HepG2 (cell line): Measurements from ENCODE around the gene TRIM8. TPM values are rescaled to one million over a fixed set of nuclear protein-coding genes. Genes with fewer than 3 reads are reported as not detected.

Experiments
- BCLAF1 ChIP-seq: fragments of 450-650 bp; IDR thresholded peaks from 2 replicates; pipeline ENCODE4 v1.6.1; 2017; ENCODE audit warnings: mild to moderate bottlenecking
- LCORL ChIP-seq, 2 experiments: fragments of 450-650 bp in 1 of 2; sonication (generic) in 1 of 2; formaldehyde crosslinking in 1 of 2; IDR thresholded peaks; 2 replicates each; pipeline versions ENCODE4 v1.5.0 to v1.6.1; 2017 to 2020; ENCODE audit warnings: antibody characterized with exemption in 1 of 2, missing genetic modification reagents in 1 of 2
- LRRFIP1 ChIP-seq: sonication (generic); formaldehyde crosslinking; conservative IDR thresholded peaks from 2 replicates; pipeline ENCODE4 v1.4.0; 2020; ENCODE audit warnings: missing genetic modification reagents
- NCOR1 ChIP-seq: fragments of 200-600 bp; sonication (generic); IDR thresholded peaks from 2 replicates; pipeline ENCODE4 v1.7.0; 2017; ENCODE audit warnings: antibody characterized with exemption, low read length, borderline replicate concordance
- NFAT5 ChIP-seq: sonication (generic); formaldehyde crosslinking; IDR thresholded peaks from 2 replicates; pipeline ENCODE4 v1.4.0; 2020; ENCODE audit warnings: missing genetic modification reagents
- NFE2L2 ChIP-seq: fragments of 150-350 bp; IDR thresholded peaks from 2 replicates; pipeline ENCODE4 v1.6.1; 2014; ENCODE audit warnings: low read length
- PBX3 ChIP-seq: sonication (generic); formaldehyde crosslinking; IDR thresholded peaks from 2 replicates; pipeline ENCODE4 v1.8.1; 2023; ENCODE audit warnings: missing genetic modification reagents, inconsistent platforms, borderline replicate concordance
- RCOR2 ChIP-seq: IDR thresholded peaks from 2 replicates; pipeline ENCODE4 v1.6.1; 2016; ENCODE audit warnings: missing biosample characterization, missing genetic modification reagents
- RFXANK ChIP-seq: IDR thresholded peaks from 2 replicates; pipeline ENCODE4 v1.6.1; 2016
- SETDB1 ChIP-seq: sonication (generic); formaldehyde crosslinking; IDR thresholded peaks from 2 replicates; pipeline ENCODE4 v1.5.1; 2020; ENCODE audit warnings: missing genetic modification reagents, mild to moderate bottlenecking, borderline replicate concordance
- SKI ChIP-seq: fragments of 450-650 bp; IDR thresholded peaks from one replicate; pipeline ENCODE4 v1.6.1; 2018; ENCODE audit warnings: mild to moderate bottlenecking; ENCODE audit not compliant: partially characterized antibody
- SNAPC2 ChIP-seq: sonication (generic); formaldehyde crosslinking; IDR thresholded peaks from 2 replicates; pipeline ENCODE4 v1.8.1; 2022; ENCODE audit warnings: mild to moderate bottlenecking, missing genetic modification reagents
- ZNF549 ChIP-seq: sonication (generic); formaldehyde crosslinking; IDR thresholded peaks from 2 replicates; pipeline ENCODE4 v1.5.0; 2020; ENCODE audit warnings: missing genetic modification reagents
- ZNF558 ChIP-seq: sonication (generic); formaldehyde crosslinking; IDR thresholded peaks from 2 replicates; pipeline ENCODE4 v1.9.0; 2022; ENCODE audit warnings: mild to moderate bottlenecking, missing genetic modification reagents, borderline replicate concordance
- polyA plus RNA-seq, 8 experiments: library from polyadenylated mRNA; depleted of rRNA in 3 of 8; stranded (reverse) in 7 of 8; unstranded in 1 of 8; fragments of >200 nt; fragmentation: Illumina TruSeq in 4 of 8; extraction: Trizol in 4 of 8; gene quantifications; 2 replicates each; pipeline versions ENCODE4 v1.2.1 to v1.2.3, GENCODE V29; 2011 to 2016; ENCODE audit warnings: low read depth in 4 of 8, missing spikeins in 1 of 8, mixed read lengths in 1 of 8; ENCODE audit not compliant: insufficient read depth in 1 of 8
- total RNA-seq, 5 experiments: library from RNA; depleted of rRNA; stranded (reverse); fragments of >200 nt; fragmentation: Illumina TruSeq; extraction: Trizol; gene quantifications; 2 replicates each; pipeline ENCODE4 v1.2.3, GENCODE V29; 2016; ENCODE audit warnings: low read depth in 1 of 5
- TF ChIP-seq, protein P1 (sequence below): sonication (generic); formaldehyde crosslinking; IDR thresholded peaks from 2 replicates; pipeline ENCODE4 v1.5.1; 2020; ENCODE audit warnings: mild to moderate bottlenecking, missing genetic modification reagents, borderline replicate concordance

The TRIM8 gene
- total and polyA plus RNA-seq, 2 of the 13 experiments (the other 11 are each of a cell fraction or from before 2014, with no cell fraction given): 38.9 to 66.5 TPM

DNA sequence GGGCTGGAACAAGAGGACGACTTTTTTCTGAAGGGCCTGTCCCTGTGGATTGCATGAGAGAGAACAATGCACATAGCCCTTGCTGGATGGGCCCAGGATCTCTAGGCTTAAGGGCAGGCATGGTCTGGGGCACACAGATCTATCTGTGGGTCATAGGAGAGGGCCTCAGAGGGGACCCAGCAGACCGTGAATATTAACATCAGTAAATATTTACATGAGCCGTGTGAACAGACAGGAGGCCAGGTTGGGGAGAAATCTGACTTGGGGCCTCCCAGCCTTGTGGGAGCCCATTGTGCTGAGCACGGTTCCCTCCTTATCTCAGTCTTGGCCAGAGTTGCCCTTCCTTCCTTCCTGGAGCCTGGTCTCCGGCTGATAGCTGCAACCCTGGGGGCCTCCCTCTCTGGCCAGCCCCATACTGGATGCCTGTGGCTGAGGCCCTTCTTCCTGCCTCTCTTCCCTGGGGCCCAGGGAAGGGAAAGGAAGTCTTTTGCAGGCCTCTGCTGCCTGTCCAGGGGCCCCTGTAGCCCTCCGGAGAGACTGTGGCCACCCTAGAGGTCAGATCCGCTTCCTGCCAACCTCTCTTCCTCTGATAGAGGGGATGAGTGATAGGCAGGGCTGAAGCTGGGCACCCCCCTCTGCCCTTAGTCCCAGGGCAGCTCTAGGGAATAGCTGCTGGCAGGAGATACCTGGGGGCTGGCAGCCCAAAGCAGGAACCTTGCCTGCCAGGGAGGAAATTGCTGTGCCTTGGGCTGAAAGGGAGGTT, 44.5 kb upstream of the TRIM8 start (continued):
- TF ChIP-seq, protein P1, sequence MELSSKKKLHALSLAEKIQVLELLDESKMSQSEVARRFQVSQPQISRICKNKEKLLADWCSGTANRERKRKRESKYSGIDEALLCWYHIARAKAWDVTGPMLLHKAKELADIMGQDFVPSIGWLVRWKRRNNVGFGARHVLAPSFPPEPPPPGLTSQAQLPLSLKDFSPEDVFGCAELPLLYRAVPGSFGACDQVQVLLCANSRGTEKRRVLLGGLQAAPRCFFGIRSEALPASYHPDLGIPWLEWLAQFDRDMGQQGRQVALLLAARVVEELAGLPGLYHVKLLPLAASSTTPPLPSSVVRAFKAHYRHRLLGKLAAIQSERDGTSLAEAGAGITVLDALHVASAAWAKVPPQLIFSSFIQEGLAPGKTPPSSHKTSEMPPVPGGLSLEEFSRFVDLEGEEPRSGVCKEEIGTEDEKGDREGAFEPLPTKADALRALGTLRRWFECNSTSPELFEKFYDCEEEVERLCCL: no peak
- TF ChIP-seq SKI (peak; percentile 81), PBX3 (CRISPR knock-in tag) (no peak), BCLAF1 (no peak), RCOR2 (CRISPR knock-in tag) (peak; percentile 78), NFAT5 (no peak), LCORL (IDR thresholded peaks at IDR 0.05) (no peak), LCORL (CRISPR knock-in tag; IDR thresholded peaks at IDR 0.05) (peak; percentile 87), ZNF558 (CRISPR knock-in tag) (peak; percentile 48; the same call in 1 of the 2 replicates), NFE2L2 (no peak), SNAPC2 (CRISPR knock-in tag) (0 out of 2 replicates have a peak, but pooled peaks have one; percentile 26), NCOR1 (peak; percentile 84; the same call in 1 of the 2 replicates), ZNF549 (CRISPR knock-in tag) (no peak), RFXANK (CRISPR knock-in tag) (0 out of 2 replicates have a peak, but pooled peaks have one; percentile 23), SETDB1 (no peak), LRRFIP1 (CRISPR knock-in tag) (no peak)
